Femur (tissue), 1 donor: Measurements from ENCODE around the gene TAS2R16.

Experiments used
- DNase-seq: peaks from one replicate; pipeline ENCODE4 v3.0.0-alpha.2; 2017

TAS2R16 gene

GRCh38 chr7:122995600-122995999, at the start of gene TAS2R16:
TAS2R16 (minus strand) TSS chr7:122995700; CDS start chr7:122995634, 66 bp downstream.
- DNase-seq = no peak

- DNase-seq = no peak
Measured at GRCh38 chr7:123043642-123044041, 48.1 kb upstream of the TAS2R16 start.

GRCh38 chr7:123041101-123041500, 45.6 kb upstream of the TAS2R16 start:
- DNase-seq = no peak

GRCh38 chr7:123039269-123039668, 43.8 kb upstream of the TAS2R16 start:
- no peak for DNase-seq

GRCh38 chr7:123034106-123034505, 38.6 kb upstream of the TAS2R16 start:
- DNase-seq = no peak

- DNase-seq = no peak
Measured at GRCh38 chr7:123030631-123031030, 35.1 kb upstream of the TAS2R16 start.

- no peak for DNase-seq
Measured at GRCh38 chr7:123028339-123028738, 32.8 kb upstream of the TAS2R16 start.

- no peak for DNase-seq
Measured at GRCh38 chr7:123026251-123026650, 30.8 kb upstream of the TAS2R16 start.

GRCh38 chr7:123024989-123025758, 29.7 kb upstream of the TAS2R16 start:
- no peak for DNase-seq

- no peak for DNase-seq
Measured at GRCh38 chr7:123023126-123023525, 27.6 kb upstream of the TAS2R16 start.

GRCh38 chr7:123022576-123022975, 27.1 kb upstream of the TAS2R16 start:
- DNase-seq = no peak

GRCh38 chr7:123012435-123012834, 16.9 kb upstream of the TAS2R16 start:
- DNase-seq = no peak

GRCh38 chr7:123011766-123012369, 16.4 kb upstream of the TAS2R16 start:
- no peak for DNase-seq

- DNase-seq = no peak
Measured at GRCh38 chr7:123004931-123005330, 9.4 kb upstream of the TAS2R16 start.

GRCh38 chr7:123003539-123004126, 8.1 kb upstream of the TAS2R16 start:
- no peak for DNase-seq

GRCh38 chr7:122989577-122989976, 5.9 kb downstream of the TAS2R16 start:
- DNase-seq = no peak

GRCh38 chr7:122989041-122989440, 6.5 kb downstream of the TAS2R16 start:
- DNase-seq = no peak

- DNase-seq = no peak
Measured at GRCh38 chr7:122988333-122988732, 7.2 kb downstream of the TAS2R16 start.

GRCh38 chr7:122987463-122987862, 8.0 kb downstream of the TAS2R16 start:
- no peak for DNase-seq

GRCh38 chr7:122984021-122984420, 11.5 kb downstream of the TAS2R16 start:
- DNase-seq = no peak

- no peak for DNase-seq
Measured at GRCh38 chr7:122983261-122983660, 12.2 kb downstream of the TAS2R16 start.

GRCh38 chr7:122975341-122975740, 20.2 kb downstream of the TAS2R16 start:
- DNase-seq = no peak

GRCh38 chr7:122974229-122974628, 21.3 kb downstream of the TAS2R16 start:
- no peak for DNase-seq

GRCh38 chr7:122972056-122972455, 23.4 kb downstream of the TAS2R16 start:
- no peak for DNase-seq
